Measurements from ENCODE around the gene HOXA3.

Gene HOXA3

GRCh38 chr7:27154369-27154768 lies 2.0 kb upstream of the HOXA3 start:
- DNase-seq = no peak

DNA sequence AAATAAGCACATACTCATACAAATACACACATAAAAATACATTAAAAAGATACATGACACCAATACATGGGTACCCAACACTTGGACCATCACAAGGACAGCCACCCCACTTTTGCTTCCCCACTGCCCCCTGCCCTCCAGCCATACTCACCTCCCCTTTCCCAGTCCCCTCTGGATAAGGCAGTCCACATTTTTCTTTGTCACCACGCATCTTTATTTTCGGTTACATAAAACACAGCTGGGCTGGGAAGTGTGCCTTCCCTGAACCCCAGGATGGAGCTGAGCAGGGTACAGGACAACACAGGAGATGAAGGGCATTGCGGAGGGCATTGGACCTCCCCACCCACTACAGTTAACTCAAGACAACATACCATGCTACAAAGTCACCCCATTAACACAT lies 1.1 kb upstream of the HOXA3 start:
- no peak for DNase-seq

DNA sequence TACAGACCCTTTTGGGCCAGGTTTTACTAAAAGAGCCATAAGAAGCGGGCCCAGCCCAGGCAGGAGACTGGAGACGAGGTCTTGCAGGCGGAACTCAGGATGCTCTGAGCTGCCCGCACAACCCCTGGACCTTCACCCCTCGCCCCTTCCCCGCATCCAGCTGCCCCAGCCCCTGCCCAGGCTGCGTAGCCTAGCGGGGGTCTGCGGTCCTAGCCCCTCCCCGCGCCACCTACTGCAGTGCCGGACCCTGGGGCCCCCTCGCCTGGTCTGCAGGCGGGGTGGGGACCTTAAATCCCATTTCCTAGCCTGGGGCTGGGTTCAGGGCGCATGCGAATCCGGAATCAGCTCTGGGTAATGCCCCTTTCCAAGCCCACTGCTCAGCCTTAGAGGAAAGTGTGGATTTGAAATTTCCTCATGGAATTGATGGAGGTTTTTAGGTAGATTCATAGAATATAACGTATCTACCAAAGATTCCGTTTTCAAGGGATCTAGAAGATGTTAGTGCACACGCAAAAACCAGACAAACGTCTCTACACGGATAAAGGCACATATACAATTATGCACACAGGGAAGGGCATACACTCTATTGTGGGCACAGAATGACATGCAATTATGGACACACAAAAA lies 546 bp upstream of the HOXA3 start:
- DNase-seq = no peak

- no peak for DNase-seq
Measured at GRCh38 chr7:27151341-27151930, 947 bp downstream of the HOXA3 start.

DNA sequence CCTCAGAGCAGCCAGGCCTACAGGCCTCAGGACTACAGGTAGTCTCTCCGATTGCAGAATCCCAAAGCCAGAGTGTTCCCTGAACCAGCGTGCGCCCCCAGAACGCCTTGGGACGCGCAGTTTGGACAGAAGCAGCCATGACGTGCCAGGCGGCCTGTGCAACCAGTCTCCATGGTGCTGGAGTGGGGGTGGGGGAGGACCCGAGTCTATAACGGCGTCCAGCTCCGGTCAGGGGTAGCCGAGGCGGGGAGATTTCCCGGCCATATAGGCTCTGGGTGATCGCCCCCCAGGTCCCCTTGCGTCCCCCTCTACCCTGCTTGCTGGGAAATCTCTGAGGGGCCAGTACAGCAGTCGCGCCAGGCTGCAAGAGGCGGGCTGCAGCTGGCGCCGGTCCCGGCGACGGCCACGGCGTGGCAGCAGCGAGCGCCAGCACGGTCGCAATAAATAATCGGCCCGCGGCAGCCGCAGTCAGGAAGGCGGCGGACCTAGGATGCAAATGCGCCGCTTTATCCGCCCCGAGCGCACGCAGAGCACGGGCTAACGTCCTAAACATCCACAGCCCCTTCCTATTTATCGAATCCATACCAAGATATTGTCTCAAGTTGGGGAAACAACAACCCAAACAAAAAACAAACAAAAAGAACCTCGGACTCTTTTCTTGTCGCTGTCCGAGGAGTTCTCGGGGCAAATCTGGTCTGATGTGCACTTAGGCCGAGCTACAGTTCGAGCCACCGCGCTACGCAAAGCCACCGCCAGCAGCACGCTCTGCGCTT lies 1.6 kb downstream of the HOXA3 start:
- peak; percentile 66 for DNase-seq

DNA sequence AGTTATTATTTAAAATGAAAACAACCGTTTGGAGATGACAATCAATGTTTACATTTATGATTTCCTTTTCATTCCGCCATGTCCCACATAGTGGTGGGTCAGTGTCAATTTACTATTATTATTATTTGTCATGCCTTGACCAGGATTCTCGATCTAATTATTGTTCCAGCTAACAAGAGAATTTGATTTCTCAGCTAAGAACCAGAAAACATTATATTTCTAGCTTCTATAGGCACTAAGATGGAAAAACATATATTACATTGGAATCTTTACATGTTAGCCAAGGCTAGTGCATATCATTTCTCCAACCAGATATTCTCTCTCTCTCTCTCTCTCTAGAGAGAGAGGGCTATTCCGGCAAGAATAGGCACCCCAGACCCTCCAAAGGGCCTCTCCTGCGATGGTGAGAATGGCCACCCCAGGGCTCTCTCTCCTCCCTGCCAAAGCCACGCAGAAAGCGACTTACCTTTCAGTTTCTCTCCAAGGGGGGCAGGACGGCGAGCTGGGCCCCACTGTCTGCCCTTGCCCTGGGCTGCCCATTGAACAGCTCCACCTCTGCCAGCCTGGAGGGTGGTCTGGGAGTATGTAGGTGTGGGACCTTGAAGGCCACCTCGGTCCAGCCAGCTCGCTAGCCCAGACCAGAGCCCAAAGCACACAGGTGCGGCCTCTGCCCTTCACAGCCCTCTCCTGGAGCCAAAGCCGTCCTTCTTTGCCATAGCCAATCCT lies 2.4 kb downstream of the HOXA3 start:
- no peak for DNase-seq

DNA sequence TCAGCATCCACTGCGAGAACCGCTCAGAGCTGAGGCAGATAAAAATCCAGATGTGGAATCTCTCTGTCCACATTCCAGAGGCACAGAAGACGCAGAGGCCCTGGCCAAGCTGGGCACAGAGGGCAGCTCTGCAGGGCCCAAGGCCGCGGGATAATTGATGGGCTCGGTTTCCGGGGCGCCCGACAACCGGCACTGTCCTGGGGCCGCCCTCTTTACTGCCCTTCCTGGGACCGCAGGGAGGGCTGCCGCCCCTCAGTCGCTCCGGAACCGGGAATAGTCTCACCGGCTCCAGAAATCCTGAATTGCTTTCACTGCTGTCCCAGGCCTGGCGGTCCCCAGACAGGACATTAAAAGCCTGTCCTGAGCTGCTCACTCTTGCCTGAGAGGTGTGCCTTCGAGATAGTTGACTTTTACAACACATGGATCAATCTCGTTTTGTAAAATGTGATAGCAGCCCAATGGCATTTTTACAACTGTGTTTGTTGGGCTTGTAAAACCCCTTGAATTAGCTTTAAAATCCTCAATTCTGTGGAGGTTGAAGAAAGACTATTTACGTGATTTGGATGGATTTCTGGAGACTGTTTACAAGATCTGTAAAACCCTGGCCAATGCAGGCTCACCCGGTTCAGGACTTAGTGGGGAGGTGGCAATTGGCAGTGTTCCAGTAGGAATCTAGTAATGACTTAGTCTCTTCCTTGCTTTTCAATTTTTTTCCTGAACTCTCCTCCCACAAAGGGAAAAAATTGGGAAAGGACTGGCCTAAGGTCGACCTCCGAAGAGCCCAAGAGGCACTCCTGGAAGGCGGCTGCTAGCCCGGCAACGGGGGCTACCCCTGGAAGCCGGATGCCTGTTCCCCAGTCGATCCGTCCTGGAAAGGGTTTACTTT lies 3.4 kb downstream of the HOXA3 start:
- no peak for DNase-seq

- DNase-seq = no peak
Measured at GRCh38 chr7:27148031-27148755, 4.2 kb downstream of the HOXA3 start.

GRCh38 chr7:27147199-27148030 lies 5.0 kb downstream of the HOXA3 start, which contains the start of gene HOXA6:
Gene HOXA6 (minus strand): TSS chr7:27147774. CDS start chr7:27147749, 25 bp downstream.
- DNase-seq = no peak

DNA sequence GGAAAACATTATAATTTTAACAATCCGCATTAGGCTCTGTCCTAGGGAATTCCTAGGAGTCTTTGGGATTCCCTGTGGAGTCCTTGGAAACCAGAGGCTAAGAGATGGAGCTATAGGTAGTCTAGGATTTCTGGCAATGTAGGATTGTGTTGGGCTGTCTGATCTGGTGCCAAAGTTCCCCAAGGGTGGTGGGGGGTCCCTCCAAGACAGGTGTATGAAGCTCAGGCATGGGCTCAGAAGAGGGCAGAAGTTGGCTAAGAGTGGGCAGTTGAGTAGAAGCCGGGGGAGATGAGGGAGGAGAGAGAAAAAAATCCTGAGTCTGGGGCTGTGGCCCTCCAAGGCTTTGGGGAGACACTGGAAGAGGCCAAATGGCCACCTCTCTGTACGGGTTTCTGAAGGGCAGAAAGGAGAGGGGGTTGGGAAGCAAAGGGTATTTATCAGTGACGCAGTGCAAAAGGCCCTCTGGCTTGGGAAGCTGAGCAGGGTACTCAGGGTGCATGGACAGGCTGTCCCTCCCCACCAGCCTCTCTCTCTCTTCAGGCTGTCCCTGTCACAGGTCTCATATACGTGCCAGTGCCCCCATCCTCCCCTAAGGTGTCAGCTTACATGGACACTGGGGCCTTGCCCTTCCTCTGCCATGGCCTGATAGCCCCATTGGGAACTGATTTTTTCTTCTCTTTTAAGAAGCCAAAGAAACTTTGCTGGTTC lies 5.7 kb downstream of the HOXA3 start:
- no peak for DNase-seq

- DNase-seq = no peak
Measured at GRCh38 chr7:27145914-27146412, 6.4 kb downstream of the HOXA3 start.

DNA sequence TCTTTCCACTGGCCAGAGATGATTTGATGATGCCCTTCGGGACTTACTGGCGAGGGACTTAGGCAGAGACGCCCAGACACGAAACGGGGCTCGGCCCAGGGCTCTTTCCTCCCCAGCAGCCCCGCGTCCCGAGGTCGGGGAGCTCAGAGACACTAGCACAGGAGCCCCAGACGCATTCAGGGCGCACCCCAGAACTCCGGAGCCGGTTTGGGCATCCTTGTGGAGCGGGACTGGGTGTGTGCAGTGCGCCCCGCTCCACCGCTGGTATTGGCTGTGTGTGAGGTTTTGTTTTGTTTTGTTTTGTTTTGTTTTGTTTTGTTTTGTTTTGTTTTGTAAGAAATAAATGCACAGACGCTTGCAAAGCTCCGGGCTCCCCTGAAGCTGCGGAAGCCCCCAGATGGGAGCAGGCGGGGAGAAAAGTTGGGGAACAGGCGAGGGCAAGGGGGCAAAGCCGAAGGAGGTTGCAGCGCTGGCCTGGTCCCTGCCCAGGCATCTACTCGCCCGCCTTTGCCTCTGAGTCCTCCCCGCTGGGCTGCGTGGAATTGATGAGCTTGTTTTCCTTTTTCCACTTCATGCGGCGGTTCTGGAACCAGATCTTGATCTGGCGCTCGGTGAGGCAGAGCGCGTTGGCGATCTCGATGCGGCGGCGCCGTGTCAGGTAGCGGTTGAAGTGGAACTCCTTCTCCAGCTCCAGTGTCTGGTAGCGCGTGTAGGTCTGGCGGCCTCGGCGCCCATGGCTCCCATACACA lies 7.0 kb downstream of the HOXA3 start:
- DNase-seq = no peak

DNA sequence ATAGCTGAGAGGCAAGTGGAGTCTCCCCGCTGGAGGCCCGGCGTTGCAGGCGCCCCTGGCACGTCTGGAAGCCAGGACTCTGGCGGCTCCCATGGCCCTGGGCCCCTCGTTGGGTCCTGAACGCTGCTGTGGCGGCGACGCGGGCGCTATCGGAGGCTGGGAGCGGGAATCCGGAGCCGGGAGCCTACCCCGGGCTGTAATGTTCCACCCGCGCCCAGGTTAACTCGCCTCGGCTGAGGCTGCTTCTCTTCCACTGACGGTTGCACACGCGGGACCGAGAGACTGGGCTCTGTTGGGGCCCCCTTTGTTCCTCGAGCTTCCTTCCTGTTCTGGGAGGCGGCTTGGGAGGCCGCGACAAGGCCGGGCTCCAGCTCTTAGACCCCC lies 7.6 kb downstream of the HOXA3 start:
- DNase-seq = no peak

GRCh38 chr7:27143950-27144780 lies 8.2 kb downstream of the HOXA3 start:
- DNase-seq = no peak

DNA sequence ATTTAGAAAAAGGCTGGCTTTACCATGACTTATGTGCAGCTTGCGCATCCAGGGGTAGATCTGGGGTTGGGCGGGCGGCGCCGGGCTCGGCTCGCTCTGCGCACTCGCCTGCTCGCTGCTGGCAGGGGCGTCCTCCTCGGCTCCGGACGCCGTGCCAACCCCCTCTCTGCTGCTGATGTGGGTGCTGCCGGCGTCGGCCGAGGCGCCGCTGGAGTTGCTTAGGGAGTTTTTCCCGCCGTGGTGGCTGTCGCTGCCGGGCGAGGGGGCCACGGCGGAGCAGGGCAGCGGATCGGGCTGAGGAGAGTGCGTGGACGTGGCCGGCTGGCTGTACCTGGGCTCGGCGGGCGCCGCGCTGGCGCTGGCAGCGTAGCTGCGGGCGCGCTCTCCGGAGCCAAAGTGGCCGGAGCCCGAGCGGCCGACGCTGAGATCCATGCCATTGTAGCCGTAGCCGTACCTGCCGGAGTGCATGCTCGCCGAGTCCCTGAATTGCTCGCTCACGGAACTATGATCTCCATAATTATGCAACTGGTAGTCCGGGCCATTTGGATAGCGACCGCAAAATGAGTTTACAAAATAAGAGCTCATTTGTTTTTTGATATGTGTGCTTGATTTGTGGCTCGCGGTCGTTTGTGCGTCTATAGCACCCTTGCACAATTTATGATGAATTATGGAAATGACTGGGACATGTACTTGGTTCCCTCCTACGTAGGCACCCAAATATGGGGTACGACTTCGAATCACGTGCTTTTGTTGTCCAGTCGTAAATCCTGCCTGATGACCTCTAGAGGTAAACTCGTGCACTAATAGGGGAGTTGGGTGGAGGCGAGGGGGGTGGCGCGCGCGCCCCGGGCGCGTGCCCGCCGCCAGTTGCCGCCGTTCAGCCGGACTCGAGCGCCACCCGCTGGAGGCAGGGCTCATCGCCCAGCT lies 9.1 kb downstream of the HOXA3 start, which contains the start of gene HOXA5:
HOXA5 (minus strand) TSS at position 659 of the 927 bp plus-strand sequence; CDS start at position 585, 74 bp downstream.
- no peak for DNase-seq

- no peak for DNase-seq
Measured at GRCh38 chr7:27142580-27143022, 9.8 kb downstream of the HOXA3 start.

Data from CD4-positive, alpha-beta T cell treated with Interleukin-10 for 1 hour (primary cell).